SKM-1 (cell line): ENCODE results near the gene RAD23A.
"Not testable (repeated sequence)": the region's sequence is repeated elsewhere in the genome, so short reads cannot be mapped to it uniquely, and the experiment has no call there.

ENCODE experiments used
- DNase-seq: peaks from one replicate; lab custom pipeline; 2025; ENCODE audit not compliant: unreplicated experiment; lab: John Stamatoyannopoulos, UW

RAD23A gene

DNA sequence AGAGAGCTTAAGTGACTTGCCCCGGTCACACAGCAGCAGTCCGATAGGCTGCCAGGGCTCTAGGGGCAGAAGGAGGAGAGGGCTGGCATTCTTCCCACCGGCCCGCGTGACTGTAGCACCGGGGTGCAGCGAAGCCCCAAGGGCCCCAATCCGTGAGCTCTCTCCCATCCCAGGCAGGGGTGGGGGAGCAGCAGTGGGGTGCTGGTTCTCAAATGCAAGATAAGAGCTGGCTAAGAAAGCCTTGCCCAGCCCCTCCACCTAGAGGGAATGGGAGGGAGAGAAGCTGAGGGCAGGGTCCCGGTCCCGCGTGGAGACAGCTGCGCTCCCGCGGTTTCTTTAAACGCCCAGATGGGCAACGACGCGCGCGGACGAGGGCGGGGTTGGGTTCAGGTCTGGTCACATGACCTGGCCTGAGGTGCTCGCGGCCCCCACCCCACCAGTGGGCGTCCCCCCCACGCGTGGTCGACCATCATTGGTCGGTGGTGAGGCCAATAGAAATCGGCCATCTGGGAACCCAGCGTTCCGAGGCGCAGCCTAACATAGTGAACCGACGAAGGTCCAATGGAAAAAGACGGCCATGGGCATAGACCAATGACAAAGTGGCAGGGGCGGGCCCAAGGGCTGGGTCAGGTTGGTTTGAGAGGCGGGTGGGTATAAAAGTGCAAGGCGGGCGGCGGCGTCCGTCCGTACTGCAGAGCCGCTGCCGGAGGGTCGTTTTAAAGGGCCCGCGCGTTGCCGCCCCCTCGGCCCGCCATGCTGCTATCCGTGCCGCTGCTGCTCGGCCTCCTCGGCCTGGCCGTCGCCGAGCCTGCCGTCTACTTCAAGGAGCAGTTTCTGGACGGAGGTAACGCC, 7.5 kb upstream of the RAD23A start, which contains the start of gene CALR:
Gene CALR, plus strand, starts transcription at position 683 of the 852 bp plus-strand sequence. Its CDS starts 71 bp downstream, at position 754.
- DNase-seq, result peak; percentile 98

- no peak for DNase-seq
These were observed 6.7 kb upstream of the RAD23A start for GRCh38 chr19:12938779-12939601.

GRCh38 chr19:12939975-12940423, 5.7 kb upstream of the RAD23A start:
- DNase-seq, result no peak

DNA sequence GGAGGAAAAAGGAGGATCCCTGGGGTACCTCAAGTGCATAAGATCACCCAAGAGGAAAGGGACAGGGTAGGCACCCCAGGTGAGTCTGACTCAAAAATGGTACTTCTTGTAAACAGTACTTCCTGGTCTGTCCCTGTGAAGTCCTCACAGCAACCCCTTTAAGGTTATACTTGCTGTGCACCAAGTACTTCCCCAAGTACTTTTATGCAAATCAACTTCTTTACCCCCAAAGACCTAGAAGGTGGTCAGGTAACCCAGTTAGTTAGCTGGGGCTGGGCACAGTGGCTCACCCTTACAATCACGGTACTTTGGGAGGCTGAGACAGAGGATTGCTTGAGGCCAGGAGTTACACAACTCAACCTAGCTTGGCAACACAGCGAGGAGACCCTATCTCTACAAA, 4.8 kb upstream of the RAD23A start:
- no peak for DNase-seq

GRCh38 chr19:12943437-12944044, 2.1 kb upstream of the RAD23A start:
- no peak for DNase-seq

DNA sequence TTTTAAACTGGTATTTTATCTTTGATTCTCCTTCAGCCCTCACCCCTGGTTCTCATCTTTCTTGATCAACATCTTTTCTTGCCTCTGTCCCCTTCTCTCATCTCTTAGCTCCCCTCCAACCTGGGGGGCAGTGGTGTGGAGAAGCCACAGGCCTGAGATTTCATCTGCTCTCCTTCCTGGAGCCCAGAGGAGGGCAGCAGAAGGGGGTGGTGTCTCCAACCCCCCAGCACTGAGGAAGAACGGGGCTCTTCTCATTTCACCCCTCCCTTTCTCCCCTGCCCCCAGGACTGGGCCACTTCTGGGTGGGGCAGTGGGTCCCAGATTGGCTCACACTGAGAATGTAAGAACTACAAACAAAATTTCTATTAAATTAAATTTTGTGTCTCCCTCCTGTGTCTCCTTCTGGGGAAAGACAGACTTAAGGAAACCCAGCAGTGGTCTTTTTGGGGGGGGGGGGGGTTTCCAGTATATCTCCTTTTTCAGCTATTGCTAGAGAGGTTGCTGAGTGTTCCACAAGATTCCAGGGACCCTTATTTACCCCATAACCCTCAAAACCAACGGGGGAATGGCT, 1.5 kb upstream of the RAD23A start:
- no peak for DNase-seq

- no peak for DNase-seq
These were observed 545 bp downstream of the RAD23A start for GRCh38 chr19:12946092-12946721.

DNA sequence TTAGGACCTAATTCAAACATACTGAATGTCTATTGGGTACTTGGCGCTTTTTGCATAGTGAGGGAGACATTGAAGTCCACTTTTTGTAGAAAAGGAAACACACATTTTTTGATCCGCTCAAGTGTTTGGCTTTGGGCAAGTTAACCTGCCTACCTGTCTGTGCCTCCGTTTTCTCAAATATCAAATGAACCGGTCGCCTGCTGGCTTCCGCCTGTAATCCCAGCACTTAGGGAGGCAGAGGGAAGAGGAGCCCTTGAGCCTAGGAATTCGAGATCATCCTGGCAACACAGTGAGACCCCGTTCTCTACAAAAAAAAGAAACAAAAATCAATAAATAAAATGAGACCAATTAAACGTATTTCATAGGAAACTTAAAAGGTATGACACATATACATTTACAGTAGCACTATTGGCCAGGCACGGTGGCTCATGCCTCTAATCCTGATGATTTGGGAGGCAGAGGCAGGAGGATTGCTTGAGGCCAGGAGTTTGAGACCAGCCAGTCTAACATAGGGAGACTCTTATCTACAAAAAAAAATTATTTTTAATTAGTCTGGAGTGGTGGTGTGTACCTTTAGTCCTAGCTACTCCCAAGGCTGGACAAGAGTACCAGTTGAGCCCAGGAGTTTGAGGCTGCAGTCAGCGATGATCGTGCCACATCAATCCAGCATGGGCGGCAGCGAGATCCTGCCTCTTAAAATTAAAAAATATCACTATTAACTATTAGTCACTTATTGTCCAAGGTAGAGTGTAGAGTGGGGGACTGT, 1.3 kb downstream of the RAD23A start:
- no peak for DNase-seq

GRCh38 chr19:12947702-12948611, 2.3 kb downstream of the RAD23A start:
- DNase-seq, result no peak

- DNase-seq, result no peak
These were observed 3.1 kb downstream of the RAD23A start for GRCh38 chr19:12948612-12949362.

DNA sequence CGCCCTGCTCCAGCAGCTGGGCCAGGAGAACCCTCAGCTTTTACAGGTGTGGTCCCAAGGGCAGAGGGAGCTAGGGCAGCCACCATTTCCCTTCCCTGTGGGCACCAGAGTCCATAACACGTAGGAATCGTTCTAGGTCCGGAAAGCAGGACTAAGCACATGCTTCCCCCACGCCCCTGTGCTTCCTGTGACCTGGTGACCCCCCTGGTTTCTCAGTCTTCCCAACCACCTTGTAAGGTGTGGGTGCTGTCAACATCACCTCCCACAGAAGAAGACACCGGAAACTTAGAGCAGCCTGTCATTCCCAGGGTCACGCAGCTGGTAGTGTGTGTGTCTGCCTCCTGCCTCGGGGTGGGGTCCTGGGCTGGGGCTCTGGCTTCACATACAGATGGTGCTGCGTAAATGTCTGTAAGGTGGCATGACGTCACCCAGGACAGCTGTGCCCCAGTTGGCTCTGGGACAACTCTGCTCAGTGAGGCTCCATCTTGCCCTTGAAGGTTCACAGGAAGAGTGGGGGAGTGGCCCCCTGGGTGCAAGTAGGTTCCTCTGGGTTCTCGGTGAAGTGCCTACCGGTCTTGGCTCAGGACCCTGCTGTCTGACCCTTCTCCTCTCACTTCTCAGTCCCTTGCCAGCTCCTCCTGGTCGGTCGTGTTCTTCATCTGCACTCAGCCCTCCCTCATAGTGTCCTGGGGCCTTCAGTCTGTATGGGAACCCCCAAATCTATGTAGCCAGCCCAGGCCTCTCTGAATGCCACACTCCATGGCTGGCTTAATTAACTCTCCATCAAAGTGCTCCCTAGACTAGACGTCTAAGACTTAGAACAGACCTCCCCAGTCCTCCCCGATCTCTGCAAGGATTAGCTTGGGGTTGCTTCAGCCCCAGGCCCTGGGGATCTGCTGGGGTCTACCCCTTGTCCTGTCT, 4.0 kb downstream of the RAD23A start:
- no peak for DNase-seq

DNA sequence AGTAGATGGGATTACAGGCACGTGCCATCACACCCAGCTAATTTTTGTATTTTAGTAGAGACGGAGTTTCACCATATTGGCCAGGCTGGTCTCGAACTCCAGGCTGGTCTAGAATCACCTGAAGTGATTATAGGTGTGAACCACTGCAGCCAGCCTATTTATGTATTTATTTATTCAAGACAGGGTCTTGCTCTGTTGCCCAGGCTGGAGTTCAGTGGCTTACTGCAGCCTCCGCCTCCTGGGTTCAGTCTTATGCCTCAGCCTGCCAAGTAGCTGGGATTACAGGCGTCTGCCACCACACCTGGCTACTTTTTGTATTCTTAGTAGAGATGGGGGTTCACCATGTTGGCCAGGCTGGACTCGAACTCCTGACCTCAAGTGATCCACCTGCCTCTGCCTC, 6.4 kb downstream of the RAD23A start:
- DNase-seq, result not testable (repeated sequence)

- DNase-seq, result no peak
These were observed 7.0 kb downstream of the RAD23A start for GRCh38 chr19:12952488-12953137.

- no peak for DNase-seq
These were observed 7.6 kb downstream of the RAD23A start for GRCh38 chr19:12953138-12953798.

- no peak for DNase-seq
These were observed 8.3 kb downstream of the RAD23A start for GRCh38 chr19:12953799-12954611.
